Large intestine (tissue), 3 donors: ENCODE data around the gene WNT4. TPM values are rescaled to one million over a fixed set of nuclear protein-coding genes. Genes with fewer than 3 reads are reported as not detected.

Source experiments
- DNase-seq, 2 donors: peaks; one replicate each; pipeline versions ENCODE4 v3.0.0 to v3.0.0-alpha.2; 2013
- H3K27ac ChIP-seq: one replicate; pipeline ENCODE4 v1.5.1; 2013; ENCODE audit warnings: low read length
- H3K27me3 ChIP-seq: 2 replicates; pipeline ENCODE4 v1.6.1; 2013; ENCODE audit warnings: low read length; ENCODE audit not compliant: control insufficient read depth, insufficient read depth
- H3K36me3 ChIP-seq: 2 replicates; pipeline ENCODE4 v1.6.1; 2013; ENCODE audit warnings: low read length; ENCODE audit not compliant: control insufficient read depth, insufficient read depth
- H3K4me1 ChIP-seq: one replicate; pipeline ENCODE4 v1.6.1; 2013; ENCODE audit warnings: low read length; ENCODE audit not compliant: control insufficient read depth, insufficient read depth
- H3K4me3 ChIP-seq: one replicate; pipeline ENCODE4 v1.5.1; 2013; ENCODE audit warnings: low read length
- H3K9me3 ChIP-seq: one replicate; pipeline ENCODE4 v1.6.1; 2013; ENCODE audit warnings: mild to moderate bottlenecking, low read depth, low read length, moderate library complexity; ENCODE audit not compliant: control insufficient read depth
- WGBS: methylation state at CpG from one replicate; pipeline ENCODE4 v1.1.5; 2013; ENCODE audit warnings: low lambda C conversion rate; ENCODE audit not compliant: insufficient coverage; 5-methylcytosine and 5-hydroxymethylcytosine counted together
- polyA plus RNA-seq: library from polyadenylated mRNA; unstranded; fragments of 120-200 nt; gene quantifications from one replicate; pipeline ENCODE4 v1.2.1, GENCODE V29; 2013

The WNT4 gene
- polyA plus RNA-seq, 1 donor = 2.2 TPM

- no peak overlapping the region for H3K27ac ChIP-seq
- no peaks in the 10 kb centered on the region for H3K4me1 ChIP-seq
- no peak overlapping the region for H3K4me3 ChIP-seq
- no peak for DNase-seq
- H3K9me3 ChIP-seq = no peaks in the 10 kb centered on the region
- whole genome bisulfite sequencing = no CpG with 5 or more reads among the region's 10 CpGs
- peaks cover 6% of the 10 kb centered on the region for H3K27me3 ChIP-seq
- no peaks in the 10 kb centered on the region for H3K36me3 ChIP-seq
These were observed 10.9 kb downstream of the WNT4 start for GRCh38 chr1:22131875-22132486.

DNA sequence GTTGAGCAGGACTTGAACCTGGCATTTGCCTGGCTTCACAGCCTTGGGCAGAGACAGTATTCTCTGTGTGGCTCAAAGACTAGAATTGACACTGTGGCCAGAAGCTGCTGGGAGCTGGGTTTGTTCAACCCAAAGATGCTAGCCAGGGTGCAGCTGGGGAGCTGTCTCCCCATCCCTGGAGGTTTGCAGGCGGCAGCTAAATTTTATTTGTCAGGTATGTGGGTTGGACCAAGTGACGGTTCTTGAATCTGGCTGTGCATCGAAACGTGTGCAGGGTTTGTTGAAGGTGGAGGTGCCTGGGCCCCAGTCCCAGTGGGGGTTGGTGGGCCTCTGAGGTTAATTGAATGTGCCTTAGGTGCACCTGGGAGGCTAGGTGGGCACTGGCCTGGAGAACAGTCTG, 11.8 kb downstream of the WNT4 start:
- H3K36me3 ChIP-seq = no peaks in the 10 kb centered on the region

GRCh38 chr1:22129501-22130117, 13.3 kb downstream of the WNT4 start:
- Histone ChIP-seq H3K4me1 (no peaks in the 10 kb centered on the region), H3K9me3 (no peaks in the 10 kb centered on the region), H3K27me3 (peaks cover 2% of the 10 kb centered on the region), H3K27ac (no peak overlapping the region), H3K4me3 (no peak overlapping the region), H3K36me3 (no peaks in the 10 kb centered on the region)
- no peak for DNase-seq
- no CpG with 5 or more reads among the region's 29 CpGs for WGBS

More for the DNA sequence above, 11.8 kb downstream of the WNT4 start:
- Histone ChIP-seq H3K27ac (no peak overlapping the region), H3K27me3 (peaks cover 2% of the 10 kb centered on the region), H3K4me1 (no peaks in the 10 kb centered on the region), H3K4me3 (no peak overlapping the region), H3K9me3 (no peaks in the 10 kb centered on the region)
- WGBS = no CpG with 5 or more reads among the region's 4 CpGs
- DNase-seq = no peak

GRCh38 chr1:22128392-22128791, 14.5 kb downstream of the WNT4 start:
- WGBS = no CpG with 5 or more reads among the region's 12 CpGs
- DNase-seq = no peak
- Histone ChIP-seq H3K4me1 (no peaks in the 10 kb centered on the region), H3K4me3 (no peak overlapping the region), H3K9me3 (no peaks in the 10 kb centered on the region), H3K27ac (no peak overlapping the region), H3K27me3 (no peaks in the 10 kb centered on the region), H3K36me3 (no peaks in the 10 kb centered on the region)

DNA sequence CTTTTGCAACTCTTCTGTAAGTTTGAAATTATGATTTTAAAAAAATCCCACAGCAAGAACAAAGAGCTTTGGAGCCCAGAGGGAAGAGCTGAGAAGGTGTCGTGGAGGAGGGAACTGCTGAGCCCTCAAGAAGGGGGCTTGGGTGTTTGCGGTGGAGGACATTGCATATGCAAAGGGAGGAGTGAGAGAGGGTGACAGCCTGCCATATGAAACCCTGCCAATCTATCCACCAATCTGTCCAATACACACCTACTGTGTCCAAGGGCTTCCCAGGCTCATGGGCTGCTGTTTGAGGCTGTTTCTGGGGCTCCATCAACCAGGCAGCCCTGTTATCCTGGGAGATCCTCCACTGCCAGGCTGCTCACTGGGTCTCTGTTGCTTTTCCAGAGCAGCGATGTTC, 15.2 kb downstream of the WNT4 start:
- H3K4me3 ChIP-seq = no peak overlapping the region
- no peak overlapping the region for H3K27ac ChIP-seq
- no peak for DNase-seq
- H3K27me3 ChIP-seq = no peaks in the 10 kb centered on the region
- H3K36me3 ChIP-seq = no peaks in the 10 kb centered on the region
- WGBS = no CpG with 5 or more reads among the region's 3 CpGs
- no peaks in the 10 kb centered on the region for H3K4me1 ChIP-seq
- H3K9me3 ChIP-seq = no peaks in the 10 kb centered on the region

DNA sequence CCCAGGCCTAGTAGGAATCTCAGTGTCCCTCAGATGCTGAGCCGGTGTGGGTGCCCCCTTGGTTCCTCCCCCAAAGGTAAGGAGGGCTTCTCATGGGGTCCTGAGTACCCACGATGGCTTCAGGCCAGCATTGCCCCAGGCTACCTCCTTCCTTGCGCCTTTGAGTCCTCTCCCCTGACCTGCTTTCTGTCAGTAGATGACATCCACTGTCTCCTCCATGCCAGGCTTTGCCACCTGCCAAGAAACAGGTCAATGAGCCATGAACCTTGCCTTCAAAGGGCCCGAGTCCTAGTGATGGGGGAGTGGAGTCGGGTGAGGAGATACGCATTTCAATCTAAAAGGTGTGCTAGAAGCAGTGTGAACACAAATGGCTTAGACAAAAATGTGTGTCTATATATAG, 15.6 kb downstream of the WNT4 start:
- no peaks in the 10 kb centered on the region for H3K27me3 ChIP-seq
- no peaks in the 10 kb centered on the region for H3K4me1 ChIP-seq
- H3K4me3 ChIP-seq = no peak overlapping the region
- no peak overlapping the region for H3K27ac ChIP-seq
- DNase-seq = no peak
- no peaks in the 10 kb centered on the region for H3K9me3 ChIP-seq
- H3K36me3 ChIP-seq = no peaks in the 10 kb centered on the region
- WGBS = 63% methylated on average over 4 of the region's 6 CpGs

GRCh38 chr1:22126531-22126930, 16.4 kb downstream of the WNT4 start:
- WGBS = no CpG with 5 or more reads among the region's 12 CpGs
- Histone ChIP-seq H3K9me3 (no peaks in the 10 kb centered on the region), H3K27me3 (no peaks in the 10 kb centered on the region), H3K4me1 (no peaks in the 10 kb centered on the region), H3K36me3 (no peaks in the 10 kb centered on the region), H3K4me3 (no peak overlapping the region), H3K27ac (no peak overlapping the region)
- no peak for DNase-seq

DNA sequence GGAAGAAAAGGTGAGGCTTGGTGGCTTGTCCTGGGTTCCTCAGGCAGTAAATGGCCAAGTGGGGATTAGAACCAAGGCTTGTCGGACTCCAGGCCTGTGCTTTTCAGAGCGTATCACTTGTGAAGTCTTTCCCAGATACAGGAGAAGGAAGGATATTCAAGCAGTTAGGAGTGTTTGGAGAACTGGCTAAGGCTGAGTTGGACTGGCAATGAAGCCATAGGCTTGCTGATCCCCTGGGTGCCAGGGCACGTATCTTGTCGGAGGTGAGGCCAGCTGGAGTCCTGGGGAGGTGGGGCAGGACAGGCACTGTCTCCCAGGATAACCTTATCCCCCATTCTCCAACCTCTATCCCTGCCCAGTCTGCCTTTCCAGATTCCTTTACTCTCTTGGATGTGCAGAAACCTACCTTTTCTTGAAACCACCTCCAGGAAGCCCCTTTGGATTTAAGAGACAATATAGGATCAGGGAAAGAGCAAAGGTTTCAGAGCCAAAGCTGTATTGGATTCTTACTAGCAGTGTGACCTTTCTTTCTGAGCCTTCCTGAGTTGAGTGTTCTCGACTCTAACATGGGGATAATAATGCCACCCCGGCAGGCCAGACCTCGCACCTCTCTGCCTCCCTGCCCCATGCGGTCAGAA, 18.2 kb downstream of the WNT4 start:
- Histone ChIP-seq H3K4me1 (no peaks in the 10 kb centered on the region), H3K36me3 (peaks cover 3% of the 10 kb centered on the region), H3K9me3 (peaks cover 4% of the 10 kb centered on the region), H3K27ac (no peak overlapping the region), H3K27me3 (no peaks in the 10 kb centered on the region), H3K4me3 (no peak overlapping the region)
- WGBS = 100% methylated on average over 1 of the region's 8 CpGs
- no peak for DNase-seq

DNA sequence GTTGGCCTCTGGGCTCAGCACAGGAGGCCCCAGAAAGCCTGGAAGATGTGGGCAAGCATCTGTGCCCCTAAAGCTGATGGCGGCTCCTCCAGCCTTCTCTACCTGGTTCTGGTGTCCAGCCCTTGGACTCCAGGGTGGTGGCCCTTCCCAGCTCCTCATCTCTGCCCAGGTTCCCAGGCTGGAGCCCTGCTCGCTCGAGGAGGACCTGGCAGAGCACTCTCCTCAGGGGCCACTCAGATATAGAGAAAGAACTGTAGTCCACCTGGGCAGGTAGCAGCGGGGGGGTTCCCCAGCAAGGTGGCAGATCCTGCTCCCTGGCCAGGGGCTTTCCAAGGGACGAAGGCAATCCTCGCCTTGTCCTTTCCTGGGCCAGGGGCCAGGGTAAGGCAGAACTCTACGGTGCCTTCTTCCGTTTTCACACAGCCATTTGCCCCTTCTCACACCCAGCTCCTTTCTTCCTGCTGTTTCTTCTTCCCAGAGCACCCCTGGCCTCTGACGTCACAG, 18.9 kb downstream of the WNT4 start:
- peaks cover 10% of the 10 kb centered on the region for H3K36me3 ChIP-seq
- peaks cover 4% of the 10 kb centered on the region for H3K9me3 ChIP-seq
- DNase-seq = no peak
- H3K27ac ChIP-seq = no peak overlapping the region
- no peaks in the 10 kb centered on the region for H3K27me3 ChIP-seq
- no CpG with 5 or more reads among the region's 9 CpGs for WGBS
- H3K4me3 ChIP-seq = no peak overlapping the region
- H3K4me1 ChIP-seq = no peaks in the 10 kb centered on the region

DNA sequence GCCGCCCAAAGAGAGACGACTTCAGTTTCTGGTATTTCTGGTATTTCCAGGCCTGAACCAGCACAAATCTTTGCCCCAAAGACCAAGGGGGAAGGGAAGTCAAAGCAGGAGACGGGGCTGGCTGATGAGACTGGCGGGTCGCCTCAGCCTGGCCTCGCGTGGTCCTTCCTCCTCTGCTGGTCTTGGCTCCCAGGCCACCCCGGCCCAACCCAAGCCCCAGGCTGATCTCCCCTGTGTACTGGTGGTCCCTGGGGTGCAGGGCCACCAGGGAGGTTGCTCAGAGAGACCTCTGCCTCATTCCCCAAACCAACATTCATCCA, 19.9 kb downstream of the WNT4 start:
- no peak overlapping the region for H3K4me3 ChIP-seq
- no peak overlapping the region for H3K27ac ChIP-seq
- peaks cover 13% of the 10 kb centered on the region for H3K36me3 ChIP-seq
- no peaks in the 10 kb centered on the region for H3K4me1 ChIP-seq
- peaks cover 4% of the 10 kb centered on the region for H3K9me3 ChIP-seq
- no peaks in the 10 kb centered on the region for H3K27me3 ChIP-seq
- no peak for DNase-seq
- no CpG with 5 or more reads among the region's 8 CpGs for WGBS
